Stomach (tissue), 9 donors: Measurements from ENCODE around the gene ABHD2. TPM values are rescaled to one million over a fixed set of nuclear protein-coding genes. Genes with fewer than 3 reads are reported as not detected.
A peak's percentile ranks its signal among the peaks of the same experiment; 100 is the strongest.

Experiments used
- DNase-seq, 2 donors: peaks; one replicate each; pipeline versions ENCODE4 v3.0.0 to v3.0.0-alpha.2; 2013 to 2019
- H3K27ac ChIP-seq, 5 donors: fragments of 200-600 bp in 4 of 5; sonication (generic) in 4 of 5; one replicate each; pipeline ENCODE4 v1.5.1; 2013 to 2019; ENCODE audit warnings: mild to moderate bottlenecking in 1 of 5, moderate library complexity in 1 of 5
- H3K27me3 ChIP-seq, 3 donors: fragments of 200-600 bp; sonication (generic); one replicate each; pipeline ENCODE4 v1.5.1; 2017 to 2019; ENCODE audit warnings: mixed run types in 1 of 3
- H3K36me3 ChIP-seq, 4 donors: fragments of 200-600 bp; sonication (generic); 1 replicate in 3 of 4; 2 replicates in 1 of 4; pipeline ENCODE4 v1.5.1; 2016 to 2019
- H3K4me1 ChIP-seq, 4 donors: fragments of 200-600 bp; sonication (generic); one replicate each; pipeline ENCODE4 v1.5.1; 2016 to 2019
- H3K4me3 ChIP-seq, 4 donors: fragments of 200-600 bp; sonication (generic) in 3 of 4; one replicate each; pipeline ENCODE4 v1.5.1; 2016 to 2019; ENCODE audit warnings: mild to moderate bottlenecking in 1 of 4
- H3K9me3 ChIP-seq, 4 donors: fragments of 200-600 bp; sonication (generic); one replicate each; pipeline ENCODE4 v1.5.1; 2016 to 2019
- CTCF ChIP-seq, 7 experiments: fragments of 450-650 bp in 4 of 7; fragments of 200-600 bp in 3 of 7; sonication (generic) in 3 of 7; IDR thresholded peaks; one replicate each; pipeline ENCODE4 v1.5.1; 2016 to 2019; ENCODE audit warnings: antibody characterized with exemption in 7 of 7, control low read depth in 2 of 7, mild to moderate bottlenecking in 1 of 7
- EP300 ChIP-seq: sonication (generic); formaldehyde crosslinking; IDR thresholded peaks from one replicate; pipeline ENCODE4 v1.6.1; 2017; ENCODE audit warnings: antibody characterized with exemption
- POLR2A ChIP-seq, 4 donors: fragments of 450-650 bp; IDR thresholded peaks; one replicate each; pipeline ENCODE4 v1.6.1; 2016; ENCODE audit warnings: antibody characterized with exemption in 4 of 4, control low read depth in 2 of 4, mild to moderate bottlenecking in 1 of 4, moderate library complexity in 1 of 4
- POLR2AphosphoS5 ChIP-seq, 3 donors: sonication (generic); formaldehyde crosslinking; IDR thresholded peaks; one replicate each; pipeline ENCODE4 v1.6.1; 2016; ENCODE audit warnings: antibody characterized with exemption in 3 of 3
- WGBS, 5 donors: extraction: QIAGEN DNeasy Blood & Tissue Kit in 3 of 5; methylation state at CpG; one replicate each; pipeline versions ENCODE4 v1.1.5 to v1.1.7; 2013 to 2018; 5-methylcytosine and 5-hydroxymethylcytosine counted together
- intact Hi-C: fragments of 100-400 bp; cut with DNase I; formaldehyde crosslinking; loops from one replicate; pipeline ENCODE4 v1.15.1; 2023; ENCODE audit warnings: low total_unique reads
- polyA plus RNA-seq, 3 donors: library from polyadenylated mRNA; stranded (reverse); fragments of 200-250 nt; gene quantifications; one replicate each; pipeline ENCODE4 v1.2.3, GENCODE V29; 2013
- total RNA-seq, 5 donors: library from RNA; depleted of rRNA; stranded (reverse); fragments of >200 nt; gene quantifications; one replicate each; pipeline versions ENCODE4 v1.1.0 to v1.2.3, GENCODE V29; 2014 to 2016
- donor health status: healthy with polysubstance abuse.
- donor health status: Bipolar disorder and iron deficiency.
- donor health status: healthy.

ABHD2 gene
- total and polyA plus RNA-seq, 8 donors: 5.1 to 192 (median 70.3) TPM

DNA sequence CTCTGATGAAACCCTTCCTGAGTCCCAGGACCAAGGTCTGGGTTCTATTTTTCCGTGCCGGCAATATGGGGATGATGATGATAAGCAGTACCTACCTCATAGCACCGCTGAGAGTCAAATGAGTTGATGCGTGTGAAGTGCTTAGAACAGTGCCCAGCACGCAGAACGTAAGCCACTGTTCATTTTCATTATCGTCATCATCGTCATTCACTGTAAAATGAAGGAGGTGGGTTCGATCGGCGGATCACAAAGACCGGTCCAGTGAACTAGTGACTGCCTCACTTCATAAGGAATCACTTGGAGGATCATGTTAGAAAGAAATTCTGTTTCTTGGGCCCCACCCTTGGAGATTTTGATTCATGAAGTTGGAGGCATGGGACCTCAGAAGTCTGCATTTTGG lies 88.9 kb downstream of the ABHD2 start:
- Histone ChIP-seq H3K9me3 (no peaks in the 10 kb centered on the region), H3K36me3 (peaks cover 23 to 96% (median 92%) of the 10 kb centered on the region in 4 donors), H3K4me1 (peaks cover 4 to 25% (median 14%) of the 10 kb centered on the region in 4 donors), H3K27ac (peak overlapping the region in 1 of 5 donors; percentile 48), H3K27me3 (no peaks in the 10 kb centered on the region), H3K4me3 (no peak overlapping the region)
- intact Hi-C loops: loop anchor here (5.0 kb wide), 1 partner anchor 120 kb away; no protein-coding TSS in a partner anchor
- WGBS, 5 donors: 91 to 98% (median 97%) methylated on average over 12 of the region's 12 CpGs
- TF ChIP-seq EP300 (no peak), POLR2AphosphoS5 (IDR thresholded peaks at IDR 0.05) (no peak), POLR2A (IDR thresholded peaks at IDR 0.05) (no peak), CTCF (IDR thresholded peaks at IDR 0.05) (no peak)
- no peak for DNase-seq

DNA sequence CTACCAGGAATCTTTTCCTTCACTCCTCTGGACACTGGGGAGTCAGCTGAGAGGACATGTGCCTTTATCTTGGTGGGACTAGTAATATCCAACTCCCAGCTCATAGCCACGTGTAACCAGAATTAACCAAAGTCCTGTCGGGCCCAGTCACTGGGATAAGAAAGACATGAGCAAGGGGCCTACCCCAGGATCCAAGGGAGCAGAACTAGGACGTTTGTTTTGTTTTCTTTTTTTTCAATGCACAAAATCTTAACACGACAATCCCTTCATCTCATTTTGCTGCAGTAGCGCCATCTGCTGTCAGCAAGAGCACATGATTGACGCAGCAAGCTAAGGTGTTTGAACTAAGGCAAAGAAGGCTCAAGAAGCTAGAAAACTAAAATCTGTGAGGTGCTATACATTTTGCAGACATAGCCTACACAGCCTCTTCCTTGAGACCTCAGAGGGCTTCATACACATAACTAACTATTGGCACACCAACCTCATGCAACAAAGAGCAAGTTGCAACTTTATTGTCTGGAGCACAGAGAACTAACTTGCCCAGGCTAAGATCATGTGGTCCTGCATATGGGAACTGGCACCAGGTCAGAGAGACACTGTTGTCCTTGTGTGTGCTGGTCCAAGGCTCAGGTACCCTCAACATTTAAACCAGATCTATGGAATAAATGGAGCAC lies 89.5 kb downstream of the ABHD2 start:
- Histone ChIP-seq H3K27me3 (no peaks in the 10 kb centered on the region), H3K4me1 (peaks cover 4 to 25% (median 14%) of the 10 kb centered on the region in 4 donors), H3K27ac (peak overlapping the region in 1 of 5 donors; percentile 48), H3K4me3 (no peak overlapping the region), H3K36me3 (peaks cover 23 to 97% (median 92%) of the 10 kb centered on the region in 4 donors), H3K9me3 (no peaks in the 10 kb centered on the region)
- intact Hi-C loops: loop anchor here (5.0 kb wide), 1 partner anchor 120 kb away; no protein-coding TSS in a partner anchor
- DNase-seq: peak; percentile 59 to 93
- TF ChIP-seq POLR2A (IDR thresholded peaks at IDR 0.05) (no peak), CTCF (IDR thresholded peaks at IDR 0.05) (peak in 5 of 7 experiments; percentile 59 to 85 (median 73)), POLR2AphosphoS5 (IDR thresholded peaks at IDR 0.05) (peak in 2 of 3 donors; percentile 38 to 42)
- 5 to 10% (median 5%) methylated on average over 6 of the region's 6 CpGs for WGBS, 5 donors

DNA sequence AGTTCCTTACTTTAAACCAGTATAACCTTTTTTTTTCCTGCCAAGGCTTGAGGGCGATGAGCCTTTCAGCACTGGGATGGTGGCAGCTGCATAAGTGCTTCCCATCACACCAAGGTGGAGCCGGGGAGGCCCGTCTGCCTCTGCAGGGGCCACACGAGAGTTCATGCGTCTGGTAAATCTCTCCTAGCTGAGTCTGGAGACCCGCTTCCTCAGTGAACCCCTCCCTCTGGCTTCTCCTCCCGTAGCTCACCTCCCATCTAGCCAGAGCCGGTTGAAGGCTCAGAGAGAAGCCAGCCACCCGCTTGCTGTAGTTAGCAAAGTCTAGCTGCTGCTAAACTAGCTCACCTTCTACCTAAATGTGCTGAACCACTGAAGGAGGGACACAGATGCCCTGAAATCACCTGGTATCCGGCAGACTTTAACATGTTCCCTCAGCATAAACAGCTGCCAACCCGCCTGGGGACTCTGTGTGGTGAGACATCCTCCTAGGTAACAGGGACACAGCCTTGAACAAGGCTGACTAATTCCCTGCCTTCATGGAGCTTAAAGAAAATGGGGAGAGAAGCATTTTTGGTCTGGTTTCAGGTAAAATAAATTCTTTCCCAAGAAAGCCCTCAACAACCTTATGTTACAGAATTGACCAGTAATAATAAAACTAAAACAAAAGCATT lies 90.2 kb downstream of the ABHD2 start:
- intact Hi-C loops: loop anchor here (5.0 kb wide), 1 partner anchor 121 kb away; no protein-coding TSS in a partner anchor
- no peak for DNase-seq
- TF ChIP-seq CTCF (IDR thresholded peaks at IDR 0.05): no peak
- TF ChIP-seq POLR2A (IDR thresholded peaks at IDR 0.05): no peak
- TF ChIP-seq EP300: no peak
- TF ChIP-seq POLR2AphosphoS5 (IDR thresholded peaks at IDR 0.05): no peak
- Histone ChIP-seq H3K27ac (no peak overlapping the region), H3K9me3 (no peaks in the 10 kb centered on the region), H3K4me1 (peaks cover 4 to 25% (median 14%) of the 10 kb centered on the region in 4 donors), H3K36me3 (peaks cover 23 to 95% (median 88%) of the 10 kb centered on the region in 4 donors), H3K27me3 (no peaks in the 10 kb centered on the region), H3K4me3 (no peak overlapping the region)
- 89 to 90% (median 89%) methylated on average over 7 to 11 of the region's 11 CpGs for WGBS, 5 donors

DNA sequence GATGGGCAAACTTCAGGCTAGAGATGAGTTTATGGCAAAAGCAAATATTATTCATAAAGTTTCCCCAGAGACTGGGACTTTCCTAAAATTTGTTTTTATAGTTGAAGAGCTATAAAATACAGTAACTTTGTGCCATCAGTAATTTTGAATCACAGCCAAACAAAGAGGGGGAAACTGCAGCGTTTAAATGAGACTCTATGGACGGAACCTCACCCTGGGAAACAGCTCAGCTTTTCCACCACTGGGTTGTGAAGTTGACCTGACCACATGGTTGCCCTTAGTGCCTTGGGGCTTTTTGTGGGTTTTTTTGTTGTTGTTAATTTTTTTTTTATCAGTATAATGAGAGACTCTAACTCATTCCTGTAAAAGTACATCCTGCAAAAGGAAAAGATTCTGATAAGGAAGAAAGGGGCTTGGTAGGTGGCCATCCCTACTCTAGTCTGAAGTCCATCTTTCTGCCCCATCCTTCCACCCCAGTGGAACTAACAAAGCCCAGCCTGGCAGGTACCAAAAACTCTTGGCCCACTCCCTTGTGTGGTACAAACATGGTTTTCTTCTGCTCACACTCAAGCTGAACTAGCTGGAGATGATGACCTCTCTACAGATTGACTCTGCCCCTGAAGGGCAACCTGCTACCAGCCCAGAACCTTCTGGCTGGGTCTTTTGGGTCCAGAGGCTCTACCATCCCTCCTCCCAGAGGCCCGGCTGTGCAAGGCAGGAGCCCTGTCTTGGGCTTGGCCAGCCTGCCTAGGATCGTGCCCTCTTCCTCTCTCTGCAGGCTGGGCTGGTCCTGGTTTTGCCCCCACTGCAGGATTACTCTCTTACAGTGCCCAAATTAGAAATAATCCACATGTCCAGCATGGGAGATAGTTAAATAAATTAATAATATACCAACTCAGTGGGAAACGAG lies 92.0 kb downstream of the ABHD2 start:
- TF ChIP-seq EP300 (no peak), POLR2AphosphoS5 (IDR thresholded peaks at IDR 0.05) (no peak)
- H3K9me3 ChIP-seq: no peaks in the 10 kb centered on the region
- H3K36me3 ChIP-seq: peaks cover 26 to 98% (median 90%) of the 10 kb centered on the region in 4 donors
- no peak overlapping the region for H3K4me3 ChIP-seq
- DNase-seq: peak in 1 of 2 donors; percentile 44
- intact Hi-C loops: loop anchor here (5.0 to 10.0 kb wide), 2 partner anchors 123 to 275 kb away; no protein-coding TSS in a partner anchor
- WGBS, 5 donors: 77 to 83% (median 80%) methylated on average over 5 of the region's 5 CpGs
- H3K27ac ChIP-seq: no peak overlapping the region
- no peaks in the 10 kb centered on the region for H3K27me3 ChIP-seq
- H3K4me1 ChIP-seq: peaks cover 4 to 13% (median 8%) of the 10 kb centered on the region in 4 donors
